Body of pancreas (tissue), 4 donors: ENCODE measurements around the gene STIM1.
"Not testable (repeated sequence)": the region's sequence is repeated elsewhere in the genome, so short reads cannot be mapped to it uniquely, and the experiment has no call there.

Experiments used
- CTCF ChIP-seq, 7 experiments: fragments of 450-650 bp in 4 of 7; fragments of 200-600 bp in 3 of 7; sonication (generic) in 3 of 7; IDR thresholded peaks; one replicate each; pipeline ENCODE4 v1.5.1; 2016 to 2019; ENCODE audit warnings: antibody characterized with exemption in 7 of 7
- POLR2A ChIP-seq, 3 donors: fragments of 450-650 bp; IDR thresholded peaks; one replicate each; pipeline ENCODE4 v1.6.1; 2016; ENCODE audit warnings: antibody characterized with exemption in 3 of 3, mild to moderate bottlenecking in 2 of 3

GRCh38 chr11:4053200-4053599, 197.7 kb downstream of the STIM1 start:
- TF ChIP-seq CTCF, POLR2A (IDR thresholded peaks at IDR 0.05): not testable (repeated sequence)
